ENCODE measurements around the gene CHCHD6. TPM values are rescaled to one million over a fixed set of nuclear protein-coding genes. Genes with fewer than 3 reads are reported as not detected.

The CHCHD6 gene
- total RNA-seq, 1 donor: 10.9 TPM

DNA sequence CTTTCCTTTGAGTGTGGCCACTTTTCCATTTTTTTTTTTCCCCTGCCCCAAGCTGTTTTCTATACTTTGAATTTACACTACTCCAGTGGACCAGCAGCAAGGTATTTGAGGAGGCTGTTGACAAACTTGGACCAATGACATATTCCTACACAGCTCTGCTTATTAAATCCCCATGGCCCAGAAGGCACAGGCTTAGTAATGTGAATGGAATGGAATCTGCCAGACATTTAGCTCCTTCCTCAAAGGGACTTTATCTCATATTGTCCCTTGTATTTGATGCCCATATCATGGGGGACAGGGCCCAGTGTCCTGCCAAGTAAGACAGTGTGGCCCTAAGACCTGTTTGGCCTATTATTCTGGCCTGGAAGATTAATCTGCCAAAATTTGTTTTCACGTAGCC lies 107.5 kb downstream of the CHCHD6 start:
- Histone ChIP-seq H3K4me2 (ENCODE audit: insufficient read depth, low read length) (no peak overlapping the region), H3K79me2 (ENCODE audit: insufficient read depth, low read length) (no peaks in the 10 kb centered on the region), H3K4me1 (ENCODE audit: insufficient read depth, low read length) (peaks cover 8% of the 10 kb centered on the region), H3K27ac (ENCODE audit: low read depth, low read length) (no peak overlapping the region), H2AFZ (ENCODE audit: low read length) (no peak overlapping the region), H3K4me3 (ENCODE audit: insufficient read depth, low read length) (no peak overlapping the region), H4K20me1 (ENCODE audit: insufficient read depth, low read length) (no peaks in the 10 kb centered on the region), H3K9me3 (ENCODE audit: low read depth, low read length) (no peaks in the 10 kb centered on the region), H3K27me3 (ENCODE audit: insufficient read depth, low read length) (no peaks in the 10 kb centered on the region), H3K36me3 (ENCODE audit: insufficient read depth, low read length) (no peaks in the 10 kb centered on the region)
- no peak for DNase-seq (ENCODE audit: insufficient read length, low spot score, missing footprints)
- TF ChIP-seq, protein P1, sequence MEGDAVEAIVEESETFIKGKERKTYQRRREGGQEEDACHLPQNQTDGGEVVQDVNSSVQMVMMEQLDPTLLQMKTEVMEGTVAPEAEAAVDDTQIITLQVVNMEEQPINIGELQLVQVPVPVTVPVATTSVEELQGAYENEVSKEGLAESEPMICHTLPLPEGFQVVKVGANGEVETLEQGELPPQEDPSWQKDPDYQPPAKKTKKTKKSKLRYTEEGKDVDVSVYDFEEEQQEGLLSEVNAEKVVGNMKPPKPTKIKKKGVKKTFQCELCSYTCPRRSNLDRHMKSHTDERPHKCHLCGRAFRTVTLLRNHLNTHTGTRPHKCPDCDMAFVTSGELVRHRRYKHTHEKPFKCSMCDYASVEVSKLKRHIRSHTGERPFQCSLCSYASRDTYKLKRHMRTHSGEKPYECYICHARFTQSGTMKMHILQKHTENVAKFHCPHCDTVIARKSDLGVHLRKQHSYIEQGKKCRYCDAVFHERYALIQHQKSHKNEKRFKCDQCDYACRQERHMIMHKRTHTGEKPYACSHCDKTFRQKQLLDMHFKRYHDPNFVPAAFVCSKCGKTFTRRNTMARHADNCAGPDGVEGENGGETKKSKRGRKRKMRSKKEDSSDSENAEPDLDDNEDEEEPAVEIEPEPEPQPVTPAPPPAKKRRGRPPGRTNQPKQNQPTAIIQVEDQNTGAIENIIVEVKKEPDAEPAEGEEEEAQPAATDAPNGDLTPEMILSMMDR (IDR thresholded peaks at IDR 0.05; ENCODE audit: extremely low read depth, low read depth, low read length): no peak

DNA sequence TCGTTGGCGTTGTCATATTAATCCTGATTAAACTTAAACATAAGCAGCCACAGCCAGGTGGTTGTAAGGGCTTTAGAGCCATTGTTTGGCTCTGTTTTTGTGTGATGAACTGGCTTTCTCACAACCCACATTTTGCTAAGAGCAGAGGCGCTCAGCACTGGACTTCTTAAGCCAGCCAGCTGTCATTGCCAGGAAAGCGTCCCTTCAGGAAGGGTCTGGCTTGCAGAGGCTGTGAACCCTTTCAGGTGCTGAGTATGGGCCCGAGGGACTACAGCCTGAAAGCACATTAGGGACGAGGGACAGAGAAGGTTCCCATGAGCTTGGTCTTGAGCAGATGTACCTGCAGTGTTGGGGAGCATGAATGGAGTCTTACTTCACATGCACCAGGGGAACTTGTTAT lies 112.3 kb downstream of the CHCHD6 start:
- Histone ChIP-seq H3K79me2 (ENCODE audit: insufficient read depth, low read length) (peaks cover 2% of the 10 kb centered on the region), H3K27me3 (ENCODE audit: insufficient read depth, low read length) (no peaks in the 10 kb centered on the region), H2AFZ (ENCODE audit: low read length) (no peak overlapping the region), H3K27ac (ENCODE audit: low read depth, low read length) (no peak overlapping the region), H3K9me3 (ENCODE audit: low read depth, low read length) (no peaks in the 10 kb centered on the region), H3K4me2 (ENCODE audit: insufficient read depth, low read length) (no peak overlapping the region), H4K20me1 (ENCODE audit: insufficient read depth, low read length) (peaks cover 5% of the 10 kb centered on the region), H3K36me3 (ENCODE audit: insufficient read depth, low read length) (no peaks in the 10 kb centered on the region), H3K4me1 (ENCODE audit: insufficient read depth, low read length) (peaks cover 4% of the 10 kb centered on the region), H3K4me3 (ENCODE audit: insufficient read depth, low read length) (no peak overlapping the region)
- DNase-seq (ENCODE audit: insufficient read length, low spot score, missing footprints): no peak
- TF ChIP-seq, protein P1 (IDR thresholded peaks at IDR 0.05; ENCODE audit: extremely low read depth, low read depth, low read length): no peak

DNA sequence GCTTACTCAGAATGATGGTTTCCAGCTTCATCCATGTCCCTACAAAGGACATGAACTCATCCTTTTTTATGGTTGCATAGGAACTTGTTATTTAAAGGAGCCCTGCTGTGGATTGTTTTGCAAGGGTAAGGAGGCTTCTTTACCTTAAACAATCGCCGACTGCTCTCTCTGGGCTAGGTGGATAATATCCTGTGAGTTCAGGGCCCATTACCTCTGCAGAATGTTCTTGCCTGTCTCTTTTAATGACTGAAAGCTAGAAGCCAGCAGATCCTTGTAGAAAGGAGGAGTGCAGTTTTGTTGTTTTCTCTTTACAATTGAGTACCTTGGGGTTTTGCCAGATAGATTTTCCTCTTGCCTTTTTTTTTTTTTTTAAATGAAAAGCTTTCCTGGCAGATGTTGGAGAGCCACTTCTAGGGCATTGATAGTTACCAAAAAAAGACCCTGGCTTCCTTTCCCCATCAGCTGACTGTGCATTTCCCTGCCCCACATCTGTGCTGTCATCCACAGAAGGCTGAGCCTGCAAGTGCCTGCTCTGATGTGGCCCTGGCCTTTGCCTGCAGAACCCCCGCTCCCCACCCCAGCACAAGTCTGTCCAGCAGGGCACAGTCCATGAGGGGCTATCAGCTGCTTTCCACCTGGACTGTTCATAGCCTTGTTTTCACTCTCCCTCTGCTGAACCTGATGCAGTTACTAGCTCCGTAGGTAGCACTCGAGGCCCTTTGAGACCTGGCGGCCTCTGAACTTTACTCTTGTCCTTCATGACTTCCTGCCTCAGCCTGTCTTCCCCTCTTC lies 113.1 kb downstream of the CHCHD6 start:
- Histone ChIP-seq H3K79me2 (ENCODE audit: insufficient read depth, low read length) (peaks cover 2% of the 10 kb centered on the region), H2AFZ (ENCODE audit: low read length) (no peak overlapping the region), H3K9me3 (ENCODE audit: low read depth, low read length) (no peaks in the 10 kb centered on the region), H3K36me3 (ENCODE audit: insufficient read depth, low read length) (no peaks in the 10 kb centered on the region), H3K4me1 (ENCODE audit: insufficient read depth, low read length) (peaks cover 4% of the 10 kb centered on the region), H3K4me3 (ENCODE audit: insufficient read depth, low read length) (no peak overlapping the region), H3K4me2 (ENCODE audit: insufficient read depth, low read length) (no peak overlapping the region), H3K27me3 (ENCODE audit: insufficient read depth, low read length) (no peaks in the 10 kb centered on the region), H4K20me1 (ENCODE audit: insufficient read depth, low read length) (peaks cover 5% of the 10 kb centered on the region), H3K27ac (ENCODE audit: low read depth, low read length) (no peak overlapping the region)
- TF ChIP-seq, protein P1 (IDR thresholded peaks at IDR 0.05; ENCODE audit: extremely low read depth, low read depth, low read length): no peak
- no peak for DNase-seq (ENCODE audit: insufficient read length, low spot score, missing footprints)

DNA sequence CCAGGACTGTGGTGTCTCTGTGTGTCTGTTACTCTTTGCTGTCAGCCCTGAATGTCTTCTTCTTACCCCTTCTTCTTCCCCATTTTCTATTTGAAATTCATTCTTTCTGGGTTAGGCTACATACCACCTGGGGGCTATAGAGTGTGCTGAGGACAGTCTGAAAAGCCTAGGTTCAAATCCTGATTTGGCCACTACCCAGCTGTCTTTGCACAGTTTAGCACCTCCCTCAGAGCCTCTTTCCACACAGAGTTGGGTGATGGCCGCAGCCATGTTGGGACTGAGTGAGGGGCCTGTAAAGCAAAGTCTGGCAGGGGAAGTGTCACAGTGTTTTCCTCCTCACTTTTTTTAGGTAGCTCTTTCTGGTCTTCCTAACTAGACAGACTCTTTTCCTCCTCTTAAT lies 113.7 kb downstream of the CHCHD6 start:
- no peaks in the 10 kb centered on the region for H3K9me3 ChIP-seq (ENCODE audit: low read depth, low read length)
- peaks cover 5% of the 10 kb centered on the region for H4K20me1 ChIP-seq (ENCODE audit: insufficient read depth, low read length)
- H3K36me3 ChIP-seq (ENCODE audit: insufficient read depth, low read length): no peaks in the 10 kb centered on the region
- H3K4me3 ChIP-seq (ENCODE audit: insufficient read depth, low read length): no peak overlapping the region
- TF ChIP-seq, protein P1 (IDR thresholded peaks at IDR 0.05; ENCODE audit: extremely low read depth, low read depth, low read length): no peak
- H3K27me3 ChIP-seq (ENCODE audit: insufficient read depth, low read length): no peaks in the 10 kb centered on the region
- peaks cover 4% of the 10 kb centered on the region for H3K4me1 ChIP-seq (ENCODE audit: insufficient read depth, low read length)
- no peak overlapping the region for H3K27ac ChIP-seq (ENCODE audit: low read depth, low read length)
- no peak for DNase-seq (ENCODE audit: insufficient read length, low spot score, missing footprints)
- no peak overlapping the region for H3K4me2 ChIP-seq (ENCODE audit: insufficient read depth, low read length)
- peaks cover 2% of the 10 kb centered on the region for H3K79me2 ChIP-seq (ENCODE audit: insufficient read depth, low read length)
- H2AFZ ChIP-seq (ENCODE audit: low read length): no peak overlapping the region
